ENCODE data around the gene SERPINE1.

SERPINE1 gene

GRCh38 chr7:101151908-101152651 is 25.2 kb downstream of the SERPINE1 start:
- FAIRE-seq (no peak), DNase-seq (ENCODE audit: low spot score) (no peak)

GRCh38 chr7:101153969-101154692 is 27.2 kb downstream of the SERPINE1 start, which contains the start of gene AP1S1:
Gene AP1S1 (plus strand): TSS chr7:101154476. CDS start chr7:101154515, 39 bp downstream.
- FAIRE-seq = peak; percentile 98
- peak; percentile 100 for DNase-seq (ENCODE audit: low spot score)

- FAIRE-seq = no peak
- no peak for DNase-seq (ENCODE audit: low spot score)
Measured at GRCh38 chr7:101154693-101155102, 27.8 kb downstream of the SERPINE1 start.

GRCh38 chr7:101155303-101155702 is 28.4 kb downstream of the SERPINE1 start:
- FAIRE-seq = no peak
- no peak for DNase-seq (ENCODE audit: low spot score)

- DNase-seq (ENCODE audit: low spot score) (no peak), FAIRE-seq (no peak)
Measured at GRCh38 chr7:101156277-101156676, 29.4 kb downstream of the SERPINE1 start.

GRCh38 chr7:101156866-101157589 is 30.1 kb downstream of the SERPINE1 start:
- DNase-seq (ENCODE audit: low spot score) (no peak), FAIRE-seq (no peak)

GRCh38 chr7:101159696-101160674 is 33.1 kb downstream of the SERPINE1 start:
- FAIRE-seq = peak; percentile 94
- peak; percentile 86 for DNase-seq (ENCODE audit: low spot score)

GRCh38 chr7:101160910-101161309 is 34.0 kb downstream of the SERPINE1 start:
- DNase-seq (ENCODE audit: low spot score) (no peak), FAIRE-seq (no peak)

GRCh38 chr7:101161692-101162471 is 35.0 kb downstream of the SERPINE1 start:
- no peak for FAIRE-seq
- no peak for DNase-seq (ENCODE audit: low spot score)

- DNase-seq (ENCODE audit: low spot score) (peak; percentile 74), FAIRE-seq (peak; percentile 46)
Measured at GRCh38 chr7:101162551-101163278, 35.8 kb downstream of the SERPINE1 start.

- DNase-seq (ENCODE audit: low spot score) = peak; percentile 67
- FAIRE-seq = peak; percentile 88
Measured at GRCh38 chr7:101163279-101164070, 36.6 kb downstream of the SERPINE1 start.

GRCh38 chr7:101164071-101164840 is 37.4 kb downstream of the SERPINE1 start:
- FAIRE-seq (peak; percentile 56), DNase-seq (ENCODE audit: low spot score) (peak; percentile 73)

- peak; percentile 100 for DNase-seq (ENCODE audit: low spot score)
- peak; percentile 96 for FAIRE-seq
Measured at GRCh38 chr7:101165075-101165957, 38.4 kb downstream of the SERPINE1 start, which contains the start of gene VGF. Gene VGF (minus strand): TSS chr7:101165569. CDS start chr7:101164843, 726 bp downstream.

GRCh38 chr7:101165958-101166647 is 39.2 kb downstream of the SERPINE1 start:
- DNase-seq (ENCODE audit: low spot score) (no peak), FAIRE-seq (no peak)

GRCh38 chr7:101166648-101166908 is 39.7 kb downstream of the SERPINE1 start:
- FAIRE-seq = no peak

More at GRCh38 chr7:101166648-101166908, 39.7 kb downstream of the SERPINE1 start:
- DNase-seq (ENCODE audit: low spot score) = peak; percentile 57

Data from urothelium cell line (cell line).